GM19035 (cell line): ENCODE measurements around the gene MAN2C1.
"Not testable (repeated sequence)": the region's sequence is repeated elsewhere in the genome, so short reads cannot be mapped to it uniquely, and the experiment has no call there.

Source experiments
- ATAC-seq: cut with Tn5 transposase; IDR thresholded peaks from one replicate; pipeline ENCODE4 v1.9.1; 2021; ENCODE audit not compliant: unreplicated experiment

The MAN2C1 gene

DNA sequence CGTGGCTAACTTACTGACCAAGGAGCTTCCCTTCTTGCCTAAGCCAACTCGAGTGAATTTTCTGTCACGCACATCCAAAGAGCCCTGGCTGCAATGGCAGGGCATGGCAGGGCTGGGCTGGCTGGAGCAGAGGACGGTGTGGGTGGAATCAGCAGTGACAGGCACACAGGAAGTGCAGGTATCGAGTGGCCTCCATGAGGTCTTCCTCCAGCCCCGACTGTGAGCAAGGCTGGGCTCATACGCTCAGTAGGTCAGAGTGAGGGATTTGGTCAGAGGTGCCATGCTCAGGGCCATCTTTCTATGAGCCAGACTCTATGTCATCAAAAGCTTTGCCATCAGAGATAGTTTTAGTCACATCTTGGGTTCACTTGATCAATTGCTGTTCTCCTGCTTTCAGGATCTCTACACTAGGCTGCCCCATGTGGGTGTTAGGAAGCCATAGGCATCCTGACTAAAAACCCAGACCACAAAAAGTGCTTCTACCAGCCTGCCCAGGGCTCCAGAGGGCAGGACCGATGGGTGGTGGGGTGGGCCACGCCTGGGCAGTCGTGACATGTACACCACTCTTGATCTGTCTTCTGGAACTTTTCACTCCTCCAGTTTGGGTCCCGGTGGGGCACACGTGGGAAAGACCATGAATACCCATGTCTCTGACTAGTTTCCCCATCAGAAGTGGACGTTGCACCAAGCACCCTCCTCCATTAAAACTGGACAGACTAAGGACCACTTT, 55.1 kb downstream of the MAN2C1 start:
- ATAC-seq = no peak

DNA sequence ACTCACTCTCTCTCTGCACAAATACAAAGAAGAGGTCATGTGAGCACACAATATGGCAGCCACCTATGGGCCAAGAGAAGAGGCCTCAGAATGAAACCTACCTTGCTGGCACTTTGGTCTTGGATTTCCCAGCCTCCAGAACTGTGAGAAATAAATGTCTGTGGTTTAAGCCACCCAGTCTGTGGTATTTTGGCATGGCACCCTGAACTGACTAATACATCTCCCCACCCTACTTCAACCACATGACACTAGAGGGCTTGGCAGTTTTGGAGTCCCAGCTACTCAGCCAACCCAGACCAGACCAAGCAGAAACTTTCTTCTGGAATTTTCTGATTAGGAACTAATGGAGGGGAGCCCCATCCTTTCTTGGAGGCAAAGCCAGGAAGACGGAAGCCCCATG, 55.9 kb downstream of the MAN2C1 start:
- not testable (repeated sequence) for ATAC-seq

DNA sequence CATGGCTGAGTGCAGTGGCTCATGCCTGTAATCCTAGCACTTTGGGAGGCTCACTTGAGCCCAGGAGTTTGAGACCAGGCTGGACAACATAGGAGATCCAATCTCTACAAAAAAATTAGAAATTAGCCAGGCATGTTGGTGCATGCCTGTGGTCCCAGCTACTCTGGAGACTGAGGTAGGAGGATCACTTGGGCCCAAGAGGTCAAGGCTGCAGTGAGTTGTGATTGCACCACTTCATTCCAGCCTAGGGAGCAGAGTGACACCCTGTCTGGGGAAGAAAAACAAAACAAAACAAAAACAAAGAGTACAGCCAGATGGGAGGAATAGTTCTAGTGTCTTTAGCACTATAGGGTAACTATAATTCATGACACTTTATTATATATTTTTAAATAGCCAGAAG, 58.7 kb downstream of the MAN2C1 start:
- ATAC-seq = no peak

DNA sequence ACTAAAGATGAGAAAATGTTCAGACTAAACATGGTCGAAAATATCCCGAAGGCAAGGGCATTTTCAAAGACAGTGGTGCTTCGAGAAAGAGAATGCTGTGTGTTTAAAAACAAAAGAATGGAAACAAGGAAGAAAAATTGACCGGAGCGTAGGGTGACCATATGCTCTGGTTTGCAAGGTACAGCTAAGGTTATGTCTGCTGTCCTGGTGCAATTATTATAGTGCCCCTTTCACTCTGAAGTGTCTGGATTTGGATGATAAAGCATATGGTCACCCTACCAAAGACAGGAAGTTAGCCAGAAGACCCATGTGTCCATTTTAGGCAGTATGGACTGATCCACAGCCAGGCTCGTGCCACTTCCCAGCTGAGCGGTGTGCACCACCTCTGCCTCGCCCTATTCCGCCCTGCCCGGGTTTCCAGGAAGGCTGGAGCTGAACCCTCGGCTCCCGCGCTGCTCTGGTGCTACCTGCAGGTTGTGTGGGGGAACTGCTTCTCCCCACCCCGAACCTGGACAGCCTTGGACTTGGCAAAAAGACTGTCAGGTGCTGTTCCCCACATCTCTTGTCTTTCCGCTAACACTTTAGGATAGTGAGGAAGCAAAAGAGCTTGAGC, 60.5 kb downstream of the MAN2C1 start:
- no peak for ATAC-seq

DNA sequence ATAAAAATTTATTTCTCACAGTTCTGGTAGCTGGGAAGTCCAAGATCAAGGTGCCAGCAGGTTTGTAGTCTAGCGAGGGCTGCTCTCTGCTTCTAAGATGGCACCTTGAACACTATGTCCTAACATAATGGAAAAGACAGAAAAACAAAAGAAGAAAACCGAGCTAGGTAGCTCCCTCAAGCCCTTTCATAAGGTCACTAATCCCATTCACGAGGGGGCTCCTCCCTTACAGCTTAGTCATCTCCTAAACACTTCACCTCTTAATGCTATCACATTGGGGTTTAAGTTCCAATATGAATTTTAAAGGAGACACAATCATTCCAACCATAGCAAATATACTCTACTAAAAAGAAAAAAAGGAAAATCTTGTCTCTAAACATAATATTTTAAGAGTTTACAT, 62.2 kb downstream of the MAN2C1 start:
- no peak for ATAC-seq
